Esophagus squamous epithelium (tissue), 4 donors: Measurements from ENCODE around the gene LAMP1.
"Not testable (repeated sequence)": the region's sequence is repeated elsewhere in the genome, so short reads cannot be mapped to it uniquely, and the experiment has no call there.

Experiments
- CTCF ChIP-seq, 6 experiments: fragments of 450-650 bp in 4 of 6; fragments of 200-600 bp in 2 of 6; sonication (generic) in 2 of 6; IDR thresholded peaks; one replicate each; pipeline ENCODE4 v1.5.1; 2016 to 2019; ENCODE audit warnings: antibody characterized with exemption in 6 of 6, mild to moderate bottlenecking in 4 of 6, moderate library complexity in 4 of 6
- POLR2A ChIP-seq, 4 donors: fragments of 450-650 bp; IDR thresholded peaks; one replicate each; pipeline ENCODE4 v1.6.1; 2017; ENCODE audit warnings: antibody characterized with exemption in 4 of 4, mild to moderate bottlenecking in 4 of 4, moderate library complexity in 3 of 4

GRCh38 chr13:113263016-113263415 is 34.0 kb upstream of the LAMP1 start:
- not testable (repeated sequence) for TF ChIP-seq CTCF, POLR2A (IDR thresholded peaks at IDR 0.05)
